GM18870 (cell line): ENCODE measurements around the gene DHRS13.
"Not testable (repeated sequence)": the region's sequence is repeated elsewhere in the genome, so short reads cannot be mapped to it uniquely, and the experiment has no call there.

Source experiments
- ATAC-seq: cut with Tn5 transposase; IDR thresholded peaks from one replicate; pipeline ENCODE4 v1.9.1; 2021; ENCODE audit warnings: moderate library complexity; ENCODE audit not compliant: unreplicated experiment

The DHRS13 gene

DNA sequence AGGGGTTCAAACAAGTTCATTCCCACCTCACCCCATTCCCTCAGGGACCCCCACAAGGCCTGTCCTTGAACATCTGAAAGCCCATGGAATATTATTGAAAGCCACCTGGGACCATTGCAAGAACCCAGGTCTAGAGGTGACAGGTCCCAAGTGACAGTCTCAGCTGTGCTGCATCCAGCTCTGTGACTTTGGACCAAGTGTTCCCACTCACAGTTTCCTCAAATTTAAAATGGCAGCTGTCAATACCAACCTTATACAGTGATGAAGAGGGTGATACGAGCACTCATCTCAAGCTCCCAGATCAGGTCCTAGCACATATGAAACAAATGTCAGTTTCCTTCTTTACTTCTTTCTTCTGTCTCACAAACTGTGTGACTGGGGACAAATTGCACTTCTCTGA, 38.9 kb downstream of the DHRS13 start:
- ATAC-seq: no peak

DNA sequence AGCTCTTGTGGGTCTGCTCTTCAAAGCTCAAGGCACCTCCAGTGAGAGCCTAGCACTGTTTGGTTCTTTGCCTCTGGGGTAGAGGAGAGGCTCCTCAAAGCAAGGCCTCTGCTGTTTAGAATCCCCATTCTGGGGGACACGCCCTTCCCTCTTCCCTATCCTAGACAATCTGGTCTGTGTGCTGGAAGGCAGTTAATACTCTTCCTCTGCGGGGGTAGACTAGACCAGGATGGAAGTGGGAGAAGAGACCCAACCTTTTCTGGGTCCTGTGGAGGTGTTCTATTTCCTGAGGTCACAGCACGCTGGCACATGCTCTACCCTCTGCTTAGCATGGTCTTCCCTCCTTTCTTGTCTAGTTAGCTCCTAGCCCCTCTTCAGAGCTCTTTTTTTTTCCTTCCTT, 40.3 kb downstream of the DHRS13 start:
- ATAC-seq: no peak

DNA sequence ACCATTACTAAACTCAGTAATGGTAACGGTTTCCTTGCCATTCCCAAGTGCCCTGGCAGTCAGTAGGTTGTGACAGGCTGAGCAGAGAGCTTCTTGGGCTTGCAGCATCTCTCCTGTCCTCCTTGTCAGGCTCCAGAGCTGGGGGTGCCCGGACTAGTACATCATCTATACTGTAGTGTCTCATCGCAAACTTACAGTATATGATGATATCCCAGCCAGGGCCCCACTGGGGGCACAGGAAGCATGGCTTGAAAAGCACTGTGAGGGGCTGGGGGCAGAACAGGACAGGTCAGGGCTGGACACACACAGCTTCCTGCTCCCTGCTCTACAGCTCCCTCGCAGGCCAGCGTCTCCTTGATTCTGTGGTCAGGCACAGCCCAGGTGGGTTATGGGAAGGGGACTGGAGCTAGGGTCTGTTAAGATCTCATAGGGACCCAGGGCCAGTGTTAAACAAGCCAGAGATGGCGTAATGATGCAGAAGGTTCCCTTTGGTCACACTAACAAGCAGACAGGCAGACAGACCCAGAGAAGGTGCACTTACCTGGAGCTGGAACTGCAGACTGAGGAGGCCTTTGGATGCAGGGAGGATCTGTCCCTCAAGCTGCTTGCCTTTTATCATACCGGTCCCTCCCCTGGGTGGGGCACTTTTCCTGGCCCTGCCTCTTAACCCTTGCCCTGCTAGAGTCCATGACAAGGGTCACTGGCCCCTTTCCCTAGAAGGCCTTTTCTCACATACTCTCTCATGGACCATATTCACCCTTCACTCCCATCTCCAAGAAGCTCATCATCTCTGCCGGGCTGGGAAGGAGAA, 41.3 kb downstream of the DHRS13 start:
- ATAC-seq: no peak

DNA sequence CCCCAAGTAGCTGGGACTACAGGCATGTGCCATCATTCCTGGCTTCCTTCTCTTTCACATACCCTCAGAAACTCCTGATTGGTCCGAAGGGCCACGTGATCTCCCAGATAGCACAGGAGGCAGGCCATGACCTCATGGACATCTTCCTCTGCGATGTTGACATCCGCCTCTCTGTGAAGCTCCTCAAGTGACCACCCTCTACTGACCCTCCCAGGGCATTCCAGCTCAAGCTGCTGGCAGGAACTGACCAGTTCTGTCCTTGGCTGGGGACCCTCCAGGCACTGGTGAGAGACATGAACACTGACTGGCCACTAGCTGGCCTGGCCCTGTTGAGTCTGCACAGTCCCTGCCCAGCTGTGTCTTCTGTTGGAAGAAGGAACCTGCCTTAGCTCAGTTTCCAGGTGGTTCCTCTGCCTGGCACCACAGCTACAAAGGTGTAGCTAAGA, 42.5 kb downstream of the DHRS13 start:
- no peak for ATAC-seq

DNA sequence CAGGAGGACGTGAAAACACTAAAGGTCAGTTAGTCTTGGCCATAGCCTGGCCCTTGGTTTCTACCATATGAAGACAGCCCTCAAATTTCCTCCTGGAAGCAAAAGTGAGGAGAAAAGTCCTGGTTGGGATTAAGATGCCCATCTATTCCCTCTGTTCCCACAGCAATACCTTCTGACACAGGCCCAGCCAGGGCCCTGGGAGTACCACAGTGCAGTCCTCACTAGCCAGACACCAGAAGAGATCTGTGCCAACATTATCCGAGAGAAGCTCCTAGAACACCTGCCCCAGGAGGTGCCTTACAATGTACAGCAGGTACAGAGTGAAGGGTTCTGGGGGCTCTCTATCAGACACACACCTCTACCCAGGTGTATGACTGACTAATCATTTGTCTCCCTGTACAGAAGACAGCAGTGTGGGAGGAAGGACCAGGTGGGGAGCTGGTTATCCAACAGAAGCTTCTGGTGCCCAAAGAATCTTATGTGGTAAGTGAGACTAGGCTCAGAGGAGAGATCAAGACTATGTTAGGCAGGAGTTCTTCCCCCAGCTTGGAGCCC, 44.0 kb downstream of the DHRS13 start:
- no peak for ATAC-seq

DNA sequence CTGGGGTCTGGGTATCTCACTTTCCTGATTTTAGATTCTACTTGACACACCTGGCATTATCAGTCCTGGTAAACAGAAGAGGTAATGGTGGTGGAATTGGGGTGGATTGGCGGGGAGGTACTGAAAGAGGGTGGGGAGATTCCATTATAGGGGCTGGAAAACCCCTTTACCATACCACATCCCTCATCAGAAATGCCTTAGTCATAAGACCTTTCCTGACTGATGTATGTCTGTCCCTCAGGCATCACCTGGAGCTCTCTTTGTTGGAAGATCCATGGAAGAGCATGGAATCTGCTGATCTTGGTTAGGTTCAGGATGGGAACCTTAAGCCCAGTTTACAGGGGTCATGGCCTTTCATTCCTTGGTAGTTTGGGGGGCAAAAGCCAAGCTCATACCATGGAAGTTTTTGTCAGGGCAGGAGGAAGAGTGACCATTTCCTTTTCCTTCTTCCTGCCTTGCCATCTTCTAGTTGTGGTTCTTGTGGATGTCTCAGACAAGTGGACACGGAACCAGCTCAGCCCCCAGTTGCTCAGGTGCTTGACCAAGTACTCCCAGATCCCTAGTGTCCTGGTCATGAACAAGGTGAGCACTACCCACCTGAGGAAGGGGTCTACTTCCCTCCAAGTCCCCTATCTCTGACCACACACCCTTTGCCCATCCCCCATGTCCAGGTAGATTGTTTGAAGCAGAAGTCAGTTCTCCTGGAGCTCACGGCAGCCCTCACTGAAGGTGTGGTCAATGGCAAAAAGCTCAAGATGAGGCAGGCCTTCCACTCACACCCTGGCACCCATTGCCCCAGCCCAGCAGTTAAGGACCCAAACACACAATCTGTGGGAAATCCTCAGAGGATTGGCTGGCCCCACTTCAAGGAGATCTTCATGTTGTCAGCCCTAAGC, 44.7 kb downstream of the DHRS13 start:
- no peak for ATAC-seq

DNA sequence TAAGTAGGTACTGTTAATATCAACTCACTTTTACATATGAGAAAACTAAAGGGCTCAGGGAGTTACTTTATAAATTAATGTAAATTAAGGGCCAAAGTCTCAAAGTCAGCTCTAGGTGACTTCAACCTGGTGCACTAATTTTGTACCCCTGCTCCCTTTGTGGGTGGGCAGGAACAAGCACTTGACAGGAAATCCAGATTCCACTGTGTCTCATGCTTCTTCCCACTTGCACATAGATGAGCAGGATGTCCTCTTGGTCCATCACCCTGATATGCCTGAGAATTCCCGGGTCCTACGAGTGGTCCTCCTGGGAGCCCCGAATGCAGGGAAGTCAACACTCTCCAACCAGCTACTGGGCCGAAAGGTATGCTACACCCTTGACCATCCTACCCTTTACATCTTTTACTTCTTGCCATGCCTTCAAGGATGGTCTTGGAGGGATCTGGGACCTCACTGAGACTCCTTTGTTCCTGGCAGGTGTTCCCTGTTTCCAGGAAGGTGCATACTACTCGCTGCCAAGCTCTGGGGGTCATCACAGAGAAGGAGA, 46.8 kb downstream of the DHRS13 start:
- no peak for ATAC-seq

DNA sequence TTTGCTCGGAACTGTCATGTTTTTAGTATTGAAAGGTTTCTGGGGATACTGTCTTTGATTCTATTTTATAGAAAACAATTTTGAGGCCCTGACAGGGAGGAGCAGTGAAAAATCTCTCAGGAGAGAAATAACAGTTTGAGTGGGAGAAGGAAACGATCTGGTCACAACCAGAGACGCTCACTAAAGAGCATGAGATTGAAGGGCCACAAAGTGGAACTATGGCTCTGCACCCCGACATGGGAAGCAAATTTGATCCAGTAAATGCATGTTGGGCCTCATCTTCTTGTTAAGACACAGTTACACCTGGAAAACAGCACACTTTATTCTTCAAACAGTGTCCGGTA, 47.6 kb downstream of the DHRS13 start:
- ATAC-seq: no peak

DNA sequence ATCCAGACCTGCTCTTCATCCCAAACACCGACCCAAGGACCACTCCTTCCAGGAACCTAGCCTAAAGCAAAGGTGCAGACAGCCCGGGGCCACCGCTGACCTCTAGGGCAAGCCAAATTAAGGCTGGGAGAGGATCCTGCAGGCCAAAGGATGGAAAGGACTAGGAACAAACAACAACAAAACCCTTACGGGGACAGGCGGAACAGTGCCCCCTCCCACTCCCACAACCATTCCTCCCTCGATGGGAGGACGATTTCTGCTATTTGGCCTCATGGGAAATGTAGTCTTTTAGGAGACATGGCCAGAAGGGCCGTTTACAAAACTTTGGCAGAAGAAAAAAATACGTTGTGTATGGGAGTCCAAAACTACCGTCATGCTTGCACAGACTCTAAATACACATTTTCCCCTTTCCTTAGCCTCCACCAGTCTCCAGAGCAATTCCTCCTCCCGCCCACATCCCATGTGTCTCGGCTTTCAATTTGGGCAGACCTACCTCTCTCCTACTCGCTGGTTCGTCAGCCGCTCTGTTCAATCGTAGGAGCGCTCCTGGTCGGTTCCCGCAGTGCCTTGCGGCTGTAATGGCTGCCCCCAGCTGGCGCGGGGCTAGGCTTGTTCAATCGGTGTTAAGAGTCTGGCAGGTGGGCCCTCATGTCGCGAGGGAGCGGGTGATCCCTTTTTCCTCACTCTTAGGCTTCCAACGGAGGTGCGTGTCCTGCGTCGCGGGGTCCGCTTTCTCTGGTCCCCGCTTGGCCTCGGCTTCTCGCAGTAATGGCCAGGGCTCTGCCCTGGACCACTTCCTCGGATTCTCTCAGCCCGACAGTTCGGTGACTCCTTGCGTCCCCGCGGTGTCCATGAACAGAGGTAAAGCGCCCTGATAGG, 48.2 kb downstream of the DHRS13 start, which contains the start of gene ERAL1:
Gene ERAL1 (plus strand): TSS at position 560 of the 879 bp plus-strand sequence. CDS start 19 bp downstream, at position 579.
- ATAC-seq: no peak

DNA sequence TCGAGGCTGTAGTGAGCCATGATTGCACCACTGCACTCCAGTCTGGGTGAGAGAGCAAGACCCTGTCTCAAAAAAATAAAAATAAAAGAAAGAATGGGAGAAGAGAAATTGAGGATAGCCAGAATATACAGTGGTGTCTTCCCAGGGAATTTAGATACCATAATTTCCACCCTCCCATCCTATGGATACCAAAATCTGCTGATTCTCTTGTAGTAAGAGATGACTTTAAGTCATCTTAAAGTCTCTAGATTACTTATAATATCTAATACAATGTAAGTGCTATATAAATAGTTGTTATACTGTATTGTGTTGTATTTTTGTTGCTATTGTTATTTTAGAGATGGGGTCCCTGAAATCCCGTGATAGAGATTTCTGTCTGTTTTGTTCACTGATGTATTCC, 49.6 kb downstream of the DHRS13 start:
- ATAC-seq: no peak

DNA sequence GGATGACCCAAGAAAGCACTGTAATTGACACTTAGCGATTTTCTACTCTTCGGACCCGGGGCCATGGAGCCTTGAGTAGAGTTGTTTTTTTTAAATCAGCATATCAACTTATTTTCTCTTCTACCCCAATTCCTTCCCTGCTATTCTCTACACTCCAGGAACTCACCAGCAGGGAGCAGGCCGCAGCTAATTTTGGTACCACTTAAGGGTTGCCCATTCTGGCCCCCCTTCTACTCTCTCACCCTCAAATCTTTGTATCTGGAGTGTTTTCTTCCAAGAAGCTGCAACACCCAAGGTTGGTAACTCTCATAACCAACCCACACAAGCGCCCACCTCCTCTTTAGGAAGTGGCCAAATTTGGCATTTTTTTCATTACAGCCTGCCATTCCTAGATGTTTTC, 53.6 kb downstream of the DHRS13 start:
- ATAC-seq: no peak

DNA sequence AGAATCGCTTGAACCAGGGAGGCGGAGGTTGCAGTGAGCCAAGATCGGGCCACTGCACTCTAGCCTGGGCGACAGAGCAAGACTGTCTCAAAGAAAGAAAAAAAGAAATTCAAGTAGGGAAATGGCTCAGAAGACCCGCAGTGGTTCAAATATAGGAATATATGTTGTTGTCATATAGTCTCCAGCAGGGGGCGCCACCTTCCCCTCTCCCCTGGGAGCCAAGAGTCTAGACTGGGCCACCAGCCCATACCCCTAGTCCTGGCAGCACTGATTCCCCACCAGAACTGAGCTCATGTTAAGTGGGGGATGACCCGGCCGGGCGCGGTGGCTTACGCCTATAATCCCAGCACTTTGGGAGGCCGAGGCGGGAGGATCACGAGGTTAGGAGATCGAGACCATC, 54.2 kb downstream of the DHRS13 start:
- ATAC-seq: not testable (repeated sequence)
